ENCODE data around the gene IFFO2.

IFFO2 gene

GRCh38 chr1:18858070-18858688 lies 98.3 kb downstream of the IFFO2 start:
- TF ChIP-seq USF1 (IDR thresholded peaks at IDR 0.05): no peak
- no peak for TF ChIP-seq CEBPB (IDR thresholded peaks at IDR 0.05)
- TF ChIP-seq ZBTB7A (IDR thresholded peaks at IDR 0.05; ENCODE audit: low read depth): no peak
- no peak for TF ChIP-seq CREB1 (IDR thresholded peaks at IDR 0.05; ENCODE audit: low read depth)
- no peak for TF ChIP-seq TEAD4 (IDR thresholded peaks at IDR 0.05)
- TF ChIP-seq TCF12 (IDR thresholded peaks at IDR 0.05; ENCODE audit: low read depth): no peak
- TF ChIP-seq FOXM1 (IDR thresholded peaks at IDR 0.05; ENCODE audit: borderline replicate concordance, low read depth): no peak
- TF ChIP-seq EP300 (IDR thresholded peaks at IDR 0.05; ENCODE audit: borderline replicate concordance): no peak
- TF ChIP-seq YY1 (IDR thresholded peaks at IDR 0.05; ENCODE audit: low read depth): no peak

GRCh38 chr1:18856435-18856834 lies 100.0 kb downstream of the IFFO2 start:
- TF ChIP-seq YY1 (IDR thresholded peaks at IDR 0.05; ENCODE audit: low read depth) (no peak), CEBPB (IDR thresholded peaks at IDR 0.05) (no peak), EP300 (IDR thresholded peaks at IDR 0.05; ENCODE audit: borderline replicate concordance) (no peak), NFIC (IDR thresholded peaks at IDR 0.05) (no peak), REST (IDR thresholded peaks at IDR 0.05; ENCODE audit: low read depth) (no peak), TEAD4 (IDR thresholded peaks at IDR 0.05) (no peak), MAX (IDR thresholded peaks at IDR 0.05) (no peak), EGR1 (IDR thresholded peaks at IDR 0.05) (no peak), FOXM1 (IDR thresholded peaks at IDR 0.05; ENCODE audit: borderline replicate concordance, low read depth) (no peak), USF1 (IDR thresholded peaks at IDR 0.05) (no peak), TCF12 (IDR thresholded peaks at IDR 0.05; ENCODE audit: low read depth) (no peak), RAD21 (IDR thresholded peaks at IDR 0.05; ENCODE audit: low read depth) (no peak), ZBTB7A (IDR thresholded peaks at IDR 0.05; ENCODE audit: low read depth) (no peak), CREB1 (IDR thresholded peaks at IDR 0.05; ENCODE audit: low read depth) (no peak), TAF1 (IDR thresholded peaks at IDR 0.05; ENCODE audit: low read depth) (no peak)

- TF ChIP-seq MAX (IDR thresholded peaks at IDR 0.05): no peak
- no peak for TF ChIP-seq REST (IDR thresholded peaks at IDR 0.05; ENCODE audit: low read depth)
- no peak for TF ChIP-seq NFIC (IDR thresholded peaks at IDR 0.05)
- no peak for TF ChIP-seq TEAD4 (IDR thresholded peaks at IDR 0.05)
- TF ChIP-seq TAF1 (IDR thresholded peaks at IDR 0.05; ENCODE audit: low read depth): no peak
- TF ChIP-seq USF1 (IDR thresholded peaks at IDR 0.05): no peak
Observed at GRCh38 chr1:18855573-18855972, 100.9 kb downstream of the IFFO2 start.

- TF ChIP-seq TCF12 (IDR thresholded peaks at IDR 0.05; ENCODE audit: low read depth) (no peak), EP300 (IDR thresholded peaks at IDR 0.05; ENCODE audit: borderline replicate concordance) (no peak), EGR1 (IDR thresholded peaks at IDR 0.05) (no peak), USF1 (IDR thresholded peaks at IDR 0.05) (no peak), CEBPB (IDR thresholded peaks at IDR 0.05) (no peak), CREB1 (IDR thresholded peaks at IDR 0.05; ENCODE audit: low read depth) (no peak), NFIC (IDR thresholded peaks at IDR 0.05) (no peak)
Observed at GRCh38 chr1:18854331-18855025, 102.0 kb downstream of the IFFO2 start.

Measured in Ishikawa (cell line).